Mucosa of stomach (tissue), 1 donor: ENCODE measurements around the gene CLIC1.
A peak's percentile ranks its signal among the peaks of the same experiment; 100 is the strongest.

Experiments used
- H3K27me3 ChIP-seq: one replicate; pipeline ENCODE4 v1.7.0; 2013; ENCODE audit warnings: mild to moderate bottlenecking, low read length; ENCODE audit not compliant: control insufficient read depth, insufficient read depth
- H3K36me3 ChIP-seq: one replicate; pipeline ENCODE4 v1.7.0; 2013; ENCODE audit warnings: low read length; ENCODE audit not compliant: control insufficient read depth, insufficient read depth
- H3K4me1 ChIP-seq: one replicate; pipeline ENCODE4 v1.7.0; 2013; ENCODE audit warnings: mild to moderate bottlenecking, low read length; ENCODE audit not compliant: control insufficient read depth, insufficient read depth
- H3K4me3 ChIP-seq: one replicate; pipeline ENCODE4 v1.7.0; 2013; ENCODE audit warnings: low read length
- H3K9ac ChIP-seq: one replicate; pipeline ENCODE4 v1.7.0; 2013; ENCODE audit warnings: mild to moderate bottlenecking, low read length, moderate library complexity
- H3K9me3 ChIP-seq: one replicate; pipeline ENCODE4 v1.7.0; 2013; ENCODE audit warnings: mild to moderate bottlenecking, low read length, moderate library complexity; ENCODE audit not compliant: control insufficient read depth
- donor health status: Pancreatic carcinoma.

Gene CLIC1

DNA sequence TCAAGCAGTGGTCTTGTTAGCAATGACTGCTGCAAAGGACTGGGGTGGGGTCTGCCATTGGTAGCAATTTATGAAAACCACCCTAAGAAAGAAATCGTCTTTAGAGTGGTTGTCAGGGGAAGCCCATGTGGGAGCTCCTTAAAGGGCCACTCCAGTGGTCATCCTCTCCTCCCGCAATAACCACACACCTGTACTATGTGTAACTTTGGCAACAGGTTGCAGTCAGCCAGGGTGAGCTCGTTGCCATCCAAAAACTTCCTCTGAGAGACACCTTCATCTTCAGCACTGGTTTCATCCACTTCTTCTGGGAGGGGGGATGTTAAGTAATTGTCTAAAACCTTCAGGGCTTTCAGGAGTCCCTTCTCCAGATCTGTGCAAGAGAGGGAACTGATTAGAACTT is 4.3 kb downstream of the CLIC1 start:
- Histone ChIP-seq H3K36me3 (peaks cover 24% of the 10 kb centered on the region), H3K27me3 (no peaks in the 10 kb centered on the region), H3K4me1 (peaks cover 56% of the 10 kb centered on the region), H3K9ac (no peak overlapping the region), H3K4me3 (no peak overlapping the region), H3K9me3 (no peaks in the 10 kb centered on the region)

- Histone ChIP-seq H3K27me3 (no peaks in the 10 kb centered on the region), H3K36me3 (peaks cover 26% of the 10 kb centered on the region), H3K4me1 (peaks cover 53% of the 10 kb centered on the region), H3K4me3 (no peak overlapping the region), H3K9ac (peak overlapping the region; percentile 78), H3K9me3 (no peaks in the 10 kb centered on the region)
Observed at GRCh38 chr6:31730631-31731086, 5.7 kb downstream of the CLIC1 start.

- Histone ChIP-seq H3K36me3 (peaks cover 26% of the 10 kb centered on the region), H3K9ac (peak overlapping the region; percentile 78), H3K27me3 (no peaks in the 10 kb centered on the region), H3K4me3 (peak overlapping the region; percentile 83), H3K4me1 (peaks cover 53% of the 10 kb centered on the region), H3K9me3 (no peaks in the 10 kb centered on the region)
Observed at GRCh38 chr6:31729979-31730630, 6.2 kb downstream of the CLIC1 start.

- Histone ChIP-seq H3K9me3 (no peaks in the 10 kb centered on the region), H3K9ac (peak overlapping the region; percentile 78), H3K4me3 (peak overlapping the region; percentile 83), H3K36me3 (peaks cover 26% of the 10 kb centered on the region), H3K4me1 (peaks cover 51% of the 10 kb centered on the region), H3K27me3 (no peaks in the 10 kb centered on the region)
Observed at GRCh38 chr6:31729515-31729978, 6.8 kb downstream of the CLIC1 start.

DNA sequence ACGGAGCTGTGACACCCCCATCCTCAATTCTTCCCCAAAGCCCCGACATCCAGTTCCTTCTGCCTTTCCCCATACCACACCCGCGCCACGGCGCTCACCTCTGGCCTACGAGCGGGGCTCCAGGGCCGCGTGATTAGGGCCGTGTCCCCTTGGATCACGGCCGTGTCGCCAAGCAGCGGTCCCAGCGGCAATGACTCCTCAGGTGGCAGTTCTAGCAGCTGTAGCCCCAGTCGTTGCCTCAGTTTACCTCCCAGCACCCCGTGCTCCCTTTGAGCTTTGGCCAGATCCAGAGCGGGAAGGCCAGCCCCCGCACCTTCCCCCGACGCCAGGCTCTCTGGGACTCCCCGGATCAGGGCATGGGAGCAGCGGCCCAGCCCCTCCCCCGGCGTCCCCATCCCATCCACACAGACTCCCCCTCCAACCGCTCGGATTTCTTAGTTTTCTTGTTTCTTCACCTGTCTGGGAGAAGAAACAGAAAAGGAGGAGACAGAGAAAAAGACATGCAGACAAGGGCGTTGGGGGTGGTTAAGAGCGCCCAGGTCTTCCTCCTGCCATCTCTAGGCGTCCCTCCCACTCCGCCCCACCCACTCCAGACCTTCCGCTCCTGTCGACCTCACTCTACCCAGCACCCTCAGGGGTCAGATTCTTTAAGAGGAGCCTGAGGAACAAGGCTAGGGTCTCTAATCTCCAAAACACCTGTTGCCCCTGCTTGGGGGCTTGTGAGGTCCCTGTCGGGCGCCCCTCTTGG is 7.4 kb downstream of the CLIC1 start, which contains the start of gene DDAH2:
Gene DDAH2, minus strand, starts transcription at position 533 of the 748 bp plus-strand sequence. Its CDS starts 138 bp downstream, at position 395.
- Histone ChIP-seq H3K4me3 (peak within 1 kb of the TSS; percentile 83), H3K4me1 (peaks cover 45% of the 10 kb centered on the region), H3K27me3 (no peaks in the 10 kb centered on the region), H3K9ac (peak within 1 kb of the TSS; percentile 78), H3K36me3 (peaks cover 26% of the 10 kb centered on the region), H3K9me3 (no peaks in the 10 kb centered on the region)

DNA sequence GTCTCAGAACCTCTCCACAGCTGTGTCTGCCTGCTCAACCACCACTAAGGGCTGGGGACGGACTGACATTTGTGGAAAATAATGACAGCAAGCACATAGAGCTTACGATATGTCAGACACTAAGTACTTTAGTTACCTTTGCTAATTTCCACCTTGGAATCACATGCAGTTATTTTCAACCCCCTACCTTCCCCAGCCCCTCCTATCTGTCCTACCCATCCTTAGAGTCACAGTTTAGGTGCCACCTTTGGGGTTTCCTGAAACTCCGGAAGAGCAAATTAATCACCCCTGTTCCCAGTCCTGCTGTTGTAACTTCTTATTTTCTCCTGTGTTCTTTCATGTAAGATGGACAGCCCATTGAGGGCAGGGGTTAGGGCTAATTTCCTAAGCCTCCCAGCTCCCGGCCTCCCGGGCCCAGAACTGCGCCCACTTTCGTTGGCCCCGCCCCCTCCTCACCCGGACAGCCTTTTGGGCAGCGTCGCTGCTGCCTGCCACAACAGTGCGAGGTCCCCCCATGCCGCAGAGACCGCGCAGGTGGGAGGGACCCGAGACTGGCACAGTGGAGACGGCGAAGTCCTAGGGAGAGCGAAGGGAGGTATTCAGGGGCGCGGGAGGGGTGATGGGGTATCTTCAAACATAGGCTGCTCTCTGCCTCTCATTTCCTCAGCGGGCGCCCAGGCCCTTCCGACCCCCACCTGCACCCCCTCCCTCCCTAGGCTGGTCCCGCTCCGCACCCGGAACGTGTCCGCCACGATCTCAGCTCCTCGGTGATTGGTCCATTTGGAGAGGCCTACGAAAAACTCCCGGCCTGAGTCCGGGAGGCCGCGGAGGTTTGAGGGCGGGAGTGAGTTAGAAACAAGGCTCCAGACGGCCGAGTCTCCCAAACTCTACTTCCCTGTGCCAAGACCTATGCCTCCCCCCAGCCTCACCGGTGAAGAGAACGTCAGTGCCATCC is 8.3 kb downstream of the CLIC1 start:
- Histone ChIP-seq H3K27me3 (no peaks in the 10 kb centered on the region), H3K4me1 (peaks cover 38% of the 10 kb centered on the region), H3K4me3 (no peak overlapping the region), H3K36me3 (peaks cover 16% of the 10 kb centered on the region), H3K9me3 (no peaks in the 10 kb centered on the region), H3K9ac (peak overlapping the region; percentile 78)

DNA sequence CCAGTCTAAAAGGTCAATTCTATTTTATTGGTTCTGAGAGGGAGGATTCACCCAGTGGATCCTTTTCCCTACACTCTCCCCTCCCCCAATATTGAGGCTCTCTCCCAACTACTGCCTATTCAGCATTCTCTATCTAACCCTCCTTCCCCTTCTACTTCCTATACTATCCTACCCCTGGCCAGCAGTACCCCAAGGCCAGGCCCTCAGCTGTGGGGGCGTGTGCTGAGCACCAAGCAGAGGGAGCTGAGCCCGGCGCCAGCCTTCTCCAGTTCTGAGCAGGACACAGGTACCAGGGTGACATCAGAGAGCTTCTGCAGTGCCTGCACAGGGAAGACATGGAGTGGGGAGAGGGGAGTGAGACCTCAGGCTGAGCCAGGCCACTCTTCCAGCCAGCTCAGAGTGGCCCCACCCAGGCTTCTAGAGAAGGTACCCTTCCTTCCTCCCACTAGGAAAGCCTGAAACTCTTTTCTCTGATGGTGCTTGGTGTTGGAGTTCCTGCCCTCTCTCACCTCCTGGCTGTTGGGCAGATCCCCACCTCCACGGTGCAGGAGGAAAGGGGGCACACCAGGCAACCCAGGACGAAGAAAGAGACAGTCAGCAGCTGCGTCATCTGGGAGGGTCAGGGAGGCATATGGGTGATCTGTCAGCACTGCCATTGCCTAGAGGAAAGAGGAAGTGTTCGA is 9.2 kb downstream of the CLIC1 start:
- Histone ChIP-seq H3K36me3 (peaks cover 16% of the 10 kb centered on the region), H3K9ac (peak overlapping the region; percentile 51), H3K9me3 (no peaks in the 10 kb centered on the region), H3K4me1 (peaks cover 34% of the 10 kb centered on the region), H3K27me3 (no peaks in the 10 kb centered on the region), H3K4me3 (no peak overlapping the region)

DNA sequence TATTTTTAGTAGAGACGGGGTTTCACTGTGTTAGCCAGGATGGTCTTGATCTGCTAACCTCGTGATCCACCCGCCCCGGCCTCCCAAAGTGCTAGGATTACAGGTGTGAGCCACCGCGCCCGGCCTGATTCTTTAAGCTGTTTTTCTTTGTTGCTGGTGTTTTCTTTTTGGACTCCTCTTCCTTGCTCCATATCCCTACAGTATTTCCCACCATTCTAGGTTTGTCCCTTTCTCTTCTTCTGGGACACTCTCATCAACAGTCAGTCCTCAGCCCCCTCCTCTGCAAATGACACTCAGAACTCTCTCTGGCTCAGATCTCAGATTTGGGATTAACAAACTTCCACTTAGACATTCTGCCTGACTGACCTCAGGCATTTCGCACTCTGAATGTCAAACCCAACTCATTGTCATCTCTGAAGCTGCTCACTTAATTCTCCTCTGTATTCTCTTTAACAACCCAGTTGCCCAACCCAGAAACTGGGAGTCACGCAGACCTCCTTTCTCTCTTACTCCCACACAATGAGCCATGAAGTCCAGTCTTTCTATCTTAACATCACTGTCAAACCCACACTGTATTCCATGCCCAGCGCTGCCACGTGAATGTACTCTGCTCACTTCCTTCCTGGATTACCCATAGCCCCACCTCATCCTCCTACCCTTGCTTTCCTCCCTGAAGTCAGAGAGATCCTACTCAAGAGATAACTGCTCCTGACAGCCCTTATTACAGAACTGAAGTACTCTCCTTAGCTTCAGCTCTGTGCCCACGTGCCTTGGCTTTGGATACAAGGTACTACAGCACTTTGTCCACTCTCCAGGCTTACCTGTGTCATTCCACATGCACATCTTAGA is 10.6 kb downstream of the CLIC1 start:
- no peak overlapping the region for H3K9ac ChIP-seq
- H3K27me3 ChIP-seq: no peaks in the 10 kb centered on the region
- H3K4me1 ChIP-seq: peaks cover 37% of the 10 kb centered on the region
- no peaks in the 10 kb centered on the region for H3K9me3 ChIP-seq
- H3K4me3 ChIP-seq: no peak overlapping the region
- H3K36me3 ChIP-seq: peaks cover 9% of the 10 kb centered on the region

GRCh38 chr6:31723980-31724691 is 12.2 kb downstream of the CLIC1 start:
- Histone ChIP-seq H3K36me3 (peaks cover 9% of the 10 kb centered on the region), H3K9me3 (no peaks in the 10 kb centered on the region), H3K27me3 (no peaks in the 10 kb centered on the region), H3K4me1 (peaks cover 39% of the 10 kb centered on the region), H3K4me3 (no peak overlapping the region), H3K9ac (no peak overlapping the region)

GRCh38 chr6:31723245-31723979 is 12.9 kb downstream of the CLIC1 start, which contains the start of gene MPIG6B:
TSS of gene MPIG6B (plus strand) at chr6:31723373. CDS start at chr6:31723384, 11 bp downstream.
- Histone ChIP-seq H3K4me1 (peaks cover 39% of the 10 kb centered on the region), H3K27me3 (no peaks in the 10 kb centered on the region), H3K4me3 (no peak within 1 kb of the TSS)

More at GRCh38 chr6:31723245-31723979, 12.9 kb downstream of the CLIC1 start, which contains the start of gene MPIG6B:
- peaks cover 9% of the 10 kb centered on the region for H3K36me3 ChIP-seq
- no peak within 1 kb of the TSS for H3K9ac ChIP-seq
- H3K9me3 ChIP-seq: no peaks in the 10 kb centered on the region
